GM19395 (cell line): ENCODE data around the gene TMEM95.

ENCODE experiments used
- ATAC-seq: cut with Tn5 transposase; IDR thresholded peaks from one replicate; pipeline ENCODE4 v1.9.1; 2021; ENCODE audit warnings: mild to moderate bottlenecking, moderate library complexity; ENCODE audit not compliant: unreplicated experiment

Gene TMEM95

GRCh38 chr17:7403977-7404736 lies 49.2 kb downstream of the TMEM95 start, which contains the start of gene TMEM256:
TSS of gene TMEM256 (minus strand) at chr17:7404097. CDS start at chr17:7404084, 13 bp downstream.
- peak; percentile 88 for ATAC-seq

DNA sequence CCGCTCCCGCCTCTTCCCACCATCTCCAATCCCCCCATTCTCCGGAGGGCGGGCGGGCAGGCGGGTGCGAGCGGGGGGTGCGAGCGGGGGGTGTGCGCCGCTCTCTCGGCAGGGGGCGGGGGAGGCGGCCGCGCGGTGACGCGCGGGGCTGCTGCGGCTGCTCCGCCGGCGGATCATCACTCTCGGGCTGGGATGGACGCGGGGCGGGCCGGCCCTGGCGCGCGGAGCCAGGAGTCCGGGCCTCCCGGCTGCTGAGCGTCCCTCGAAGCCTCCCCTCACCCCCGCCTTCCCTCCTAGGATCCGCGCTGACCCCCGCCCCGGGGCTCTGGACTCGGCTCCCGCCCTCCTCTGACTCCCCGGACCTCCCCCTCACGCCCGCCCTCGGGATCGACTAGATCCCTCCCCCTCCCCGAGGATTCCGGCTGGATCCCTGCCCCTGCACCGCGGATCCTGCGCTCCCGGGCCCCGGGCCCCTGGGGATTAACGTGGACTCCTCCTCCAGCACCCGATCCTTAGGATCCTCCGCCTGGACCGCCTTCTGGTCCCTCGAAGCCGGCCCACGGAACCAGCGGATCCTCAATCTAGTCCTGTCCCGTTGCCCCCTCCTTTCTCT lies 49.9 kb downstream of the TMEM95 start:
- no peak for ATAC-seq

DNA sequence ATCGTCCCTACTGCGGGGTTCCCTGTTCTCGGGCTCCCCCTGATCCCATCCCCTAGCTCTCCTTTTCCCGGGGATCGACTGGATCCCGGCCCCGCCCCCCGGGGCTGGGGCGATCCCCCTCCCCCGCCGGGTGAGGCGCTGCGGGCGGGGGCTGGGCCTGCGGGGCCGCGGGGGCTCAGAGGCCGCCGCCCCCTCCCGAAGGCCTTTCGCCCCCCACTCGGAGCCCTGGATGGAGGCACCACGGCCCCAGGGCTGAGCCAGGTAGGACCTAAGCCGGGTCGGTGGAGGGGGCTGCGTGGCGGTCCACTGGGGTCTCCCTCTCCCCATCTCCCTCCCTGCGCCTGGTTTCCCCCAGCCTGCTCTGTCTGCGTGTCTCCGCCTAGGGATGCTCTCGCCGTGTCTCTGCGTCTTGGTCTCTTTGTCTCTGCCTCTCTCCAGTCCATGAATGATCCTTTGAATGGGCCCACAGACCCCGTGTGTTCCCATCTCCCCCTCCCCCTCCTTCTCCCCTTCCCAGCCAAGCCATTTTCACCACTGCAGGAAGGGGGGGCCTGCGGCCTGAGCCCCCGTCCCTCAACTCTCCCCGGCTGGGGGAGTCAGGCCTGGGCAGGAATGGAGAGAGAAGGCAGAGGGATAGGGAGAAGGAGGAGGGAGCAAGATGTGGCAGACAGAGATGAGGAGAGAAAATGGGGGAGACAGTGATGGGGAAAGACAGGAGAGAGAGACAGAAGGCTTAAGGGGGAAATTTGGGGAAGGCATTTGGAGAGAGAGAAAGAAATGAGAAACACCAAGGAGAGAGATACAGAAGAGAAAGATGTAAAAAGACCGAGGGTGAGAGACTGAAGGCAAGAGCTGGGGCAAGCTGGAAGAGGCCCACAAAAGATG lies 50.6 kb downstream of the TMEM95 start:
- no peak for ATAC-seq

- no peak for ATAC-seq
Measured at GRCh38 chr17:7406235-7406825, 51.4 kb downstream of the TMEM95 start.
